GM23248 (cell line): Measurements from ENCODE around the gene ZNF621.

ENCODE experiments used
- EZH2 ChIP-seq: fragments of 200-600 bp; sonication (generic); IDR thresholded peaks from 2 replicates; pipeline ENCODE4 v1.6.1; 2018; ENCODE audit warnings: antibody characterized with exemption, mild to moderate bottlenecking; ENCODE audit not compliant: insufficient read depth, poor library complexity, severe bottlenecking
- EZH2phosphoT487 ChIP-seq: fragments of 200-600 bp; sonication (generic); IDR thresholded peaks from 2 replicates; pipeline ENCODE4 v1.6.1; 2018; ENCODE audit warnings: antibody characterized with exemption, moderate library complexity, mild to moderate bottlenecking, low read depth; ENCODE audit not compliant: insufficient read depth

GRCh38 chr3:40487172-40487571 lies 37.6 kb upstream of the ZNF621 start:
- TF ChIP-seq EZH2phosphoT487 (no peak), EZH2 (no peak)
